NCI-H2227 (cell line): ENCODE results near the gene AP4E1.
"Not testable (repeated sequence)": the region's sequence is repeated elsewhere in the genome, so short reads cannot be mapped to it uniquely, and the experiment has no call there.

Source experiments
- DNase-seq: peaks from one replicate; lab custom pipeline; 2025; ENCODE audit not compliant: unreplicated experiment; lab: John Stamatoyannopoulos, UW

AP4E1 gene

DNA sequence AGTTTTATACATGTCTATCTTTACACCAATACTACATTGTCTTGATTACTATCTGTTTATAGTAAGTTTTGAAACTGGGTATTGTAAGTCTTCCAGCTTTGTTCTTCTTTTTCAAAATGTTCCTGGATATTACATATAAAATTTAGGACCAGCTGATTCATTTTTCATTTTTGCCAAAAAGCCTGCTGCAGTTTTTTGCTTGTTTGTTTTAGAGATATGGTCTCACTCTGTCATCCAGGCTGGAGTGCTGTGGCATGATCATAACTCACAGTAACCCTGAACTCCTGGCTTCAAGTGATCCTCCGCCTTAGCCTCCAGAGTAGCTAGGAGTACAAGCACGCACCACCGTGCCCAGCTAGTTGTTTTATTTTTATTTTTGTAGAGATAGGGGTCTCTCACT is 20.4 kb upstream of the AP4E1 start:
- no peak for DNase-seq

DNA sequence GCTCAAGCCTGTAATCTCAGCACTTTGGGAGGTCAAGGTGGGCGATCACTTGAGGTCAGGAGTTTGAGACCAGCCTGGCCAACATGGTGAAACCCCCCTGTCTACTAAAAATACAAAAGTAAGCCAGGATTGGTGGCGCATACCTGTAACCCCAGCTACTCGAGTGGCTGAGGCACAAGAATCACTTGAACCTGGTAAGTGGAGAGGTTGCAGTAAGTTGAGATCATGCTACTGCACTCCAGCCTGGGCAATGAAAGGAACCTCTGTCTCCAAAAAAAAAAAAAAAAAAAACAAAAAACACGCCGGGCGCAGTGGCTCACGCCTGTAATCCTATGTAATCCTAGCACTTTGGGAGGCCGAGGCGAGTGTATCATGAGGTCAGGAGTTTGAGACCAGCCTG is 18.9 kb upstream of the AP4E1 start:
- DNase-seq: no peak

DNA sequence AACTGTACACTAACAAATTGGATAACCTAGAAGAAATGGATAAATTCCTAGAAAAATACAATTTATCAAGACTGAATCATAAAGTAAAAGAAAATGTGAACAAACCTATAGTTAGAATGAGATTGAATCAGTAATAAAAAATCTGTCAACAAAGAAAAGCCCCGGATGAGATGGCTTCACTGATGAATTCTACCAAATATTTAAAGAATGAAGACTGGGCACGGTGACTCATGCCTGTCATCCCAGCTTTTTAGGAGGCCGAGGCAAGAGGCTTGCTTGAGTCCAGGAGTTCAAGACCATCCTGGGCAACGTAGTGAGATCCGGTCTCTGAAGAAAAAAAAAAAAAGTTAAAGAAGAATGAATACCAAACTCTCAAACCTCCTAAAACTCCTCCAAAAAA is 17.7 kb upstream of the AP4E1 start:
- no peak for DNase-seq

DNA sequence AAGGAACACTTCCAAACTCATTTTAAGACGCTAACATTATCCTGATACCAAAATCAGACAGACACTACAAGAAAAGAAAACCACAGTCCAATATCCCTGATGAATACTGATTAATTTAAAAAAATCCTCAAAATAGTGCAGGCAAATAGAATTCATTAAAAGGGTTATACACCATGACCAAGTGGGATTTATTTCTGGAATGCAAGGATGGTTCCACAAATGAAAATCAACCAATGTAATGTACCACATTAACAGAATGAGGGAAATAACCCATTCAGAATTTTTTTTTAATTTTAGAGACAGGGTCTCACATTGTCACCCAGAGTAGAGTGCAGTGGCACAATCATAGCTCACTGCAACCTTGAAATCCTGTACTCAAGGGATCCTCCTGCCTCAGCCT is 17.3 kb upstream of the AP4E1 start:
- DNase-seq: no peak

DNA sequence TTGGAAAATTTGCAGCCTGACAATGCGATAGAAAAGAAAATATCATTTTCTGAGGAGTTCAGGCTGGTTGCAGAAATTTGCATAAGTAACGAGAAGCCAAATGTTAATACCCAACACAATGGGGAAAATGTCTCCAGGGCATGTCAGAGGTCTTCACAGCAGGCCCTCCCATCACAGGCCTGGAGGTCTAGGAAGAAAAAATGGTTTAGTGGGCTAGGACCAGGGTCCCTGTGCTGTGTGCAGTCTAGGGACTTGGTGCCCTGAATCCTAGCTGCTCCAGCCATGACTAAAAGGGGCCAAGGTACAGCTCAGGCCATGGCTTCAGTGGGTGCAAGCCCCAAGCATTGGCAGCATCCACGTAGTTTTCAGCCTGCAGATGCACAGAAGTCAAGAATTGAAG is 14.5 kb upstream of the AP4E1 start:
- no peak for DNase-seq

DNA sequence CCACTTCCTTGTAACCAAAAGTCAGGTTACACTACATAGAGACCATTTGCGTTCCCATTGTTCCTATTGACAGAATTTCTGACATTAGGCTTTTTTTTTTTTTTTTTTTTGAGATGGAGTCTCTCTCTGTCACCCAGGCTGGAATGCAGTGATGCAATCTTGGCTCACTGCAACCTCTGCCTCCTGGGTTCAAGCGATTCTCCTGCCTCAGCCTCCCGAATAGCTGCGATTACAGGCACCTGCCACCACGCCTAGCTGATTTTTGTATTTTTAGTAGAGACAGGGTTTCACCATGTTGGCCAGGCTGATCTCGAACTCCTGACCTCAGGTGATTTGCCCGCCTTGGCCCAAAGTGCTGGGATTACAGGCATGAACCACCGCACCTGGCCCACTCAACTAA is 7.1 kb upstream of the AP4E1 start:
- DNase-seq: not testable (repeated sequence)

DNA sequence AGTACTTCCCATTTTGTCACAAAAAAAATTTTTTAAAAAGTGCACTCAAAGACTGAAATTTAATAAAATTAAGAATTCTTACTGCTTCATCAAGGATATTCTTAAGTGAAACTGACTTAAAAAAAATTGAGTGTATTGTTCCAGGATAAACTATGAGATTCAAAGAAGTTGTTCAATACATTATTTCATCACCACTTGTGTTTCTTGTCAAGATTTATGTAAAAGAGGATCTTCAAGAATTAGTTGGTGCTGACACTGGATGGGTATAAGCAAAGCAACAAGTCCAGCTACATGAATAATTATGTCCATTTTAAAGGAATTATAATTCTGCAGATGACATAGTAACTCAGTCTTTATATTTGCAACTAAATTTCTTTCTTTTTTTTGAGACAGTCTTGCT is 4.3 kb upstream of the AP4E1 start:
- no peak for DNase-seq

DNA sequence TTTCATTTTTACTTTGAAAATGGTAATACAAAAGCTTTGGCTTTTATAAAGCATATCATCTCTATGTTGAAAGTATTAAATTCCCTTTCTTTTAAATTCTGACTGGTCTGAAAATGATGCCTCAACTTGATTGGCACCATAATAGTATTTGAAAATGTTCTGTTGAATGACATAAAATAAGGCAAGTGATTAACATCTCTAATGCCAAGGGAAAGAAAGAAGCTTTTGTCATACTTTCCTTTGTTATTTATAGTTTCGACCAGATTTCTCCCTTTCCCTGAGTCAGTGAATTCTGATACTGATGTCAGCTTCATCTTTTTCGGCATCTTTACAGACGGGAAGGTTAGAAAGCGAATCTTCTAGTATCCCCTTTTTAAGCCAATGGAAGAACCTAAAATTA is 3.4 kb upstream of the AP4E1 start:
- DNase-seq: no peak

DNA sequence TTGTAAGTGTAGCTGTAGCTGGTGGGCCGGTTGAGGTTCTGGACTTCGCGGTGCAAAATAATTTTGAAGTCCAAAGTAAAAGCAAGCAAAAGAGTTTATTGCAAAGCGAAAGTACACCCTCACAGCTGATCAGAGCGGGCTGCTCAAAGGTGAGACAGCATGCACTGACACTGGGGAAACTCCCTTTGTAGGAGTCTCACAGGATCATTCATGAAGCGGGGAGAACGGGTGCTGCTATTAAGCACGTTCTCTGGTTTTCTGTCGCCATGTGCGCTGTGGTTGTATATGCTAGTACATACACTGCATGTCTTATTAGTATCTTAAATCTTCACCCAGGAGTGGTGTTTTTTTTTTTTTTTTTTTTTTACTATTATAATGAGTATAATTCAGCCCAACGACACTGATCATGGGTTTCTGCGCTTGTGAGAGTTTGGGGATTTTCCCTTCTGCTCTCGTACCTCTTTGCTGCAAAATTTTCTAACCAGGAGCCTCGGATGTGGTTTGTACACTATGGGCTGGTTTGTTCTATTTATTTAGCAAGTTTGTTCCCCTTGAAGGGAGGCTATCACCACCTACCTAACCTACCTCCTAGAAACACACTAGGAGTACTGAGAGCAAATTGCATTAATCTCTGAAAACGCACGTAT is 1.4 kb upstream of the AP4E1 start:
- DNase-seq: no peak

DNA sequence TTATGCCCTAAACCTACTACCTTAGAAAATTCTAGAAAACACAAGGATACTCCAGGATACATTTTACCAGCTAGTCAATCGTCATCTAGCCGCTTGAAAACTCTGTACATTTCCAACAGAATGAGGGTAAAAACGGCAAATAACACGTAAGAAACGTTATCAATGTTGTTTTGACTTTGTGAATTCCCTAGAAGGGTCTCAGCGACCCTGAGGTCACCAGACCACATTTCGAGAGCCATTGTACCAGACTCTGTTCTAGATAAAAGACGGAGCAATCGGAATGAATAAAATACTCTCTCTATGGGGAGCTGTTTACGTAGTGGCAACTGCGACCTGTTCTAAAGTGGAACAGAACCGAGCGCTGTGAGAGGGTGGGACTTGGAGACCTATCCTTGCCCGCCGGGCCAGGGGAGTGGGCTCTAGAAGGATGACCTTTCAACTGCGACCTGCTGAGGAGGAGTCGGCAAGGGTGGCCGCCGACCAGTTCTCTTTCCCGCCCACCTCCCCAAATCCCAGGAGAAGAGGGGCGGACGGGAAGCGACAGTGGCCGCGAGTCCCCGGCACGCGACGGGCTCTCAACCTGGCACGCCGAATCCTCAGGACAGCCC is 778 bp upstream of the AP4E1 start:
- DNase-seq: peak; percentile 47

DNA sequence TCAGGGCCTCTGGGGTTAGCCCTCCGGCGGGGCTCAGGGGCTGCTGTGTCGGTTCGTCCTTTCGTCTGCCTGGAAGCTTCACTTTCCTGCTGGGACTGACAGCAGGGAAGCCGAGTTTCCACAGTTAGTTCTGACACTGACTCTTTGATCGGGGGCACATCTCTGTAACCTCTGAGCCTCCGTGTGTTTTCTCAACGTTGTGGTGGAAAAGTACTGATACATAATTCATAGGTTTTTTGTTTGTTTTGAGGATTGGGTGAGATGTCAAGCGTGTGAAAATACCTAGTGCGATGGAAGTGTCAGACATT is 481 bp downstream of the AP4E1 start:
- DNase-seq: no peak

DNA sequence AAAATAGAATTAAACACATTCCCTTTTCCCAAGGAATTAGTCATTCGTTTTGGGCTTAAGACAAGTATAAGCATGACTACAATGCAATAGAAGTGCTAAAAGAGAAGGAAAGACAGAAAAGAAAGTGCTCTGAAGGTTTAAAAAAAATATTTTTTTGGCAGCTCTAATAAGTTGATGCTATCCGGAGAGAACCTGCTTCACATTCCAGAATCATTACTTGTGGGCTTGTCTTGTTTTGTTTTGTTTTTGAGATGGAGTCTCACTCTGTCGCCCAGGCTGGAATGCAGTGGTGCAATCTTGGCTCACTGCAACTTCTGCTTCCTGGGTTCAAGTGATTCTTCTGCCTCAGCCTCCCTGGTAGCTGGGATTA is 1.9 kb downstream of the AP4E1 start:
- DNase-seq: not testable (repeated sequence)

DNA sequence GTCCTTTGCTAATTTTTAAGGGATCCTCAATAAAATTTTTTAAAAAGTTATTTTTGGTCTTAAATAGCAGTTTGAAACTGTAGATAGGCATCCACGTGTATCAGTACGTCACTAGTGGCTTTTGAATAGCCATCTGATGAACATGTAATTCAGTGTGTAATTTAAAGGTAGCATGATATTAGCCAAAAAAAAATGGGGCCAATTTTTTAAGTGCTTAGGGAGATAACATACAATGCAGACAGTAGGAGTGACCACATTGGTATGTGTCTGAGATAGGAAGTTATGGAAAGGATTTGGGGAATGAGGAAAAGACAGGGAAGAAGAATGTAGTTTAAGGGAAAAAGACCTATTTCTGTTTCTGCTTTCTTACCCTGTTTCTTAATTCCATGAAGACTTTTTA is 2.5 kb downstream of the AP4E1 start:
- DNase-seq: no peak

DNA sequence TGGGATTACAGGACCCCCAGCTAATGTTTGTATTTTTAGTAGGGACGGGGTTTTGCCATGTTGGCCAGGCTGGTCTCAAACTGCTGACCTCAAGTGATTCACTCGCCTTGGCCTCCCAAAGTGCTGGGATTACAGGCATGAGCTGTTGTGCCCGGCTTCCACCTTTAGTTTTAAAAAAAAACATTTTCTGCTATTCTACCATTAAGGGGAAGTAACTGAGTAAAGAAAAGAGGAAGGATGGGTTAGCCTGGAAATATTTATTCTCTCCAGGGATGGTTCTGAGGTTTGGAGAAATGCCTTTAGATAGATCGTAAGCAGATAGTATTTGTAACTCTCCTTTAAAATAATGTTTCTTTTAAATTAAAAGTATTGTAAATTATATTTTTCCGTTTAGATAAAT is 3.1 kb downstream of the AP4E1 start:
- DNase-seq: no peak

DNA sequence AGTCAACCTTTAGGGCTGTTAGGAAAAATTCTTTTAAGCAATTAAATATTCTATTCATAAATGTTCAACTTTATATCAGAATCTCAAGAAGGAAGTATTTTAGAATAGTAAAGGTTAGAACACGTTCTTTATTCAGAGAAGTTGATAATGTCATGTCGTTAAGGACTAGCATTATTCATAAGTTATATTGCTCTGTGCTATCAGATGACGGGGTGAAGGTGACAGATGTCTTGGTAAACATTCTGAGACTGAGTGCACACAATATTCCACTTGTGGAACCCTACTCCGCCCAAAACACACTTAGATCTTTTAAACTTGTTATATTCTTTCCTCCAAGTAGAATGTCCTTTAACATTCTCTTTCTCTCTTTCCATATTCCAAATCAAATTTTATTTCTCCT is 7.9 kb downstream of the AP4E1 start:
- no peak for DNase-seq

DNA sequence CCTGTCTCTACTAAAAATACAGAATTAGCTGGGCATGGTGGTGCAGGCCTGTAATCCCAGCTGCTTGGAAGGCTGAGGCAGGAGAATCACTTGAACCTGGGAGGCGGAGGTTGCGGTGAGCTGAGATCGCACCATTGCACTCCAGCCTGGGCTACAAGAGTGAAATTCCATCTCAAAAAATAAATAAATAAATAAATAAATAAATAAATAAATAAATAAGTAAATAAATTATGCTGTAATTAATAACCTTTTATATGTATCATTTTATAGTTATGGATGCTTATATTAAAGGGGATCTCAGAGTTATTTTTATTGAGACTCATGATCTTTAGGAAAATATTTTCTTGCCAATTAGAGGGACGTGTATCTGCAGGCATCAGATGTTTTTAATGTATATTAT is 10.9 kb downstream of the AP4E1 start:
- not testable (repeated sequence) for DNase-seq

DNA sequence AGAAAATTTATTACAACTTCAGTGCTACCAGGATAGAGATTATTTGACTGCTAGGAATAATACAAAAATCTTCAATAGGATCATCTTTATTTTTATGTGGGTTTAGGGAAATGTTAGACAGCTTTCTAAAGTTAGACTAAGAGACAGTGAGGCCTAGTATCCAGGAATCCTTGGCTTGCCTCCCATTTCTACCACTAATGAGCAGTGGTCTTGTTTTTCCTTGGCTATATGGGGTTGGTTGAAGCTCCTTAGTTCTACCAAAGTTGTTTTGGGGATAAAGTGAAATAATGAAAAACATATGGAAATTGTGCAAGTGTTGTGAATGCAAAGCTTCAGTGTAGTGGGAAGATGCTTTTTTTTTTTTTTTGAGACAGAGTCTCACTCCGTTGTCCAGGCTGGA is 16.8 kb downstream of the AP4E1 start:
- DNase-seq: no peak

DNA sequence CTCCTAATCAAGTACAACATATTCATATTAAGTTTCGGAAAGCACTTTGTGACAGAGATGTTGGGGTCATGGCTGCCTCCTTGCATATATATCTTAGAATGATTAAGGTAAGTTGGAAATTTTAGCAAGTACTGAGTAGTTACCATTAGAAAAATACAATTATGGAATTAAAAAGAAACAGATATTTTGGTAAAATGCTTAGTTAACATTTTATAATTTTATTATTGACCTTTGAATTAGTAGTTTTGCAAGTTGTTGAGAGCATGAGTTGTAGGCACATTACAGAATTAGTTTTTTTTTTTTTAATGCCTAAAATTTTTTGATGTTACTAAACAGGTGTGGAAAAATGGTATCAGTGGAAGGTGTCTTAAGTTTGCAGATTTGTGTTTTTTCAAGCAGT is 20.6 kb downstream of the AP4E1 start:
- no peak for DNase-seq

DNA sequence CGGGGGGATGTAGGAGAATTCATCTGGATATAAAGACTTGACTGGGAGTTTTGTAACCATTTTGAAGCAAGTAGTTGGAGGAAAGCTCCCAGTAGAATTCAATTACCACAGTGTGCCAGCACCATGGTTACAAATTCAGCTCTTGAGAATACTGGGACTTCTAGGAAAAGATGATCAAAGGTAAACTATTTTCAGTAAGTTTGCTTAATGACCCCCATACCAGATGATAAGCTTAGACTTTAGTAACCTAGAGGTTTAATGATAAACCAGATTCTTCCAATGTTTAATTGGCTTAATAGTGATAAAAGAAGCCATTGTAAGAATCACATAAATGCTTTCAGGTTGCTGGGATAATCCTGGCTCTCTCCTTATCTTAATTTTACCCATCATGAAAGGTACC is 22.3 kb downstream of the AP4E1 start:
- DNase-seq: no peak

DNA sequence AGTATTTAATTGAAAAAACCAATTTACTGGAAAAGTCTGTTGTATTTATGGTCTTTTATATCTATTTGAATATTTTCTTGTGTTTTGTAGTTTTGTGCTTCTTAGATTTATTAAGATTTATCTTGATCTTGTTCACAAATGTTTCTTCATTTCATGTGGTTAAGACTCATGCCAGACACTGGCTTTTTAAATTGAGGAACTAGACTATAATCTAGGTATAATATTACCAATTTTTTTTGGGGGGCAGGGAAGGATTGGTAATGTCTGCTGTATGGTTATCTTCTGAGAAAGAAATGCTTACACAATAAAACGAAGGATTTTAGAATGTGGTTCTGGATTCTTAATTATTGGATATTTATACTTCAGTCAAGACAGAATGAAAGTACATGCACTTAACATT is 24.9 kb downstream of the AP4E1 start:
- DNase-seq: no peak

DNA sequence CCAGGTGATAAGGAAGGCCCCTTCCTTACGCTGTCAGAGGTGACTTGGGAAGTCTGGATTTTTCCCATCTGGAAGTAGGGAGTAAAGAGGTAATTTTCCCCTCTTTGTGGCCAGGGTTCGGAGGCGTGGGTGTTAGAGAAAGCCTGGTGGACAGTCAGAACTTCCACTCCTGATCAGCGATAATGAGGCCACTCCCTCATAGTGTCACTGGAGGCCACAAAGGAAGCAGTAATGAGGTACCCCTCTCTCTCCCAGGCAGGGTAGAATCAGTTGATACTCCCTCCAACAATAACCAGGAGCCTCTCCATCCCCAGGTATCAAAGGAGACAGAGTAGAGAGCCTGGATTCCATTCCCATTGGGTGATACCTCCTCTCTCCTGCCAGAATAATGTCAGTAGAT is 30.0 kb downstream of the AP4E1 start:
- no peak for DNase-seq

DNA sequence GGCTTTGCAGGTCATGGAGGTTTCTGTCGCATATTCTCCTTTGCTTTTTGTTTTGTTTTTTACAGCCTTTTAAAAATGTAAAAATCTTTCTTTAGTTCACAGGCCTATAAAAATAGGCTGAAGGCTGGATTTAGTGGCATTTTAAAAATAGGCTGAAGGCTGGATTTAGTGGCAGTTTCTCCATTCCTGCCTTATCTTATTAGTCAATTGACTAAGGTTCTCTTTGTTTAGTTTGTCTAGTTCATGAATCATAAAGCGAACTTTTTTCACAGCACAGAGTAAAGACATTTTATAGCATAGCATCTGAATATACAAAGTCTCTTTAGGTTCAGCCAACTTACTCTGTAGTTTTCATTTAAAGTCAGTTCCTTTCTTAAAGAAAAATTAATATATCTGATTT is 31.4 kb downstream of the AP4E1 start:
- no peak for DNase-seq

DNA sequence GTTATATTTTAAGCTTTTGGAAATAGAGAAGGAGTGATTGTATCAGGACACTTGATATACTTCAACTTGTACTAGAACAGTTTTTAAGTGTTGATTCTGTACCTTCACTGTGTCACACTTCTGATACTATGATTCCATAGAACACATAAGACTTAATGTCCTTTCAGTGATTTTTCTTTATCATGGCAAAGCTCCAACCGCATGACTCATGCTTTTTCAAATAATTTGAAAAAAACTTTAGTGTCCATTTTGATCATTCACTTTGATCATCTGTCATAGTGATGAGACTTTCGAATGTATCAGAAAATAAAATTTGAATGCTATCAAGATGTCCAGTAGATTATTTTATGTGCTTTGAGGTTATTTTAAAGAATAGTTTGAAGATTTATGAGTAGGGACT is 32.0 kb downstream of the AP4E1 start:
- DNase-seq: no peak

DNA sequence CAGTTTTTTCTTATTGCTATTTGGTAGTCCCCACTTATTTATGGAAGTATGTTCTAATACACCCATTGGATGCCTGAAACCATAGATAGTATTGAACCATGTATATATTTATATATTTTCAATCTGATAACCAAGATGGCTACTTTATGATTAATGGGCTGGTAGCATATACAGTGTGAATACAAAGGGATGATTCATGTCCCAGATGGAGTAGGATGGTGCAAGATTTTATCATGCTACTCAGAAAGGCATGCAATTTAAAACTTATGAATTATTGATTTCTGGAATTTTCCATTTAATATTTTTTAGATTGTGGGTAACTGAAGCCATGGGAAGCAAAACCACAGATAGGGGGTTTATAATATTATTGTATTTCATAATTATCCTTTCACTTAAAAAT is 35.2 kb downstream of the AP4E1 start:
- DNase-seq: no peak
